Skin of body (tissue), 2 donors: ENCODE results near the gene FGF14. TPM values are rescaled to one million over a fixed set of nuclear protein-coding genes. Genes with fewer than 3 reads are reported as not detected.

ENCODE experiments used
- DNase-seq: peaks from one replicate; lab custom pipeline; 2025; lab: John Stamatoyannopoulos, UW
- total RNA-seq: library from RNA; depleted of rRNA; stranded (reverse); fragments of >200 nt; gene quantifications from one replicate; pipeline ENCODE4 v1.2.3, GENCODE V29; 2014

FGF14 gene
- total RNA-seq, 1 donor from 2014 or later = 1.6 TPM

- no peak for DNase-seq
These were observed 662.3 kb downstream of the FGF14 start for GRCh38 chr13:101739382-101740178.

GRCh38 chr13:101738336-101738735, 663.5 kb downstream of the FGF14 start:
- no peak for DNase-seq

GRCh38 chr13:101736566-101736965, 665.3 kb downstream of the FGF14 start:
- DNase-seq = no peak

- no peak for DNase-seq
These were observed 671.3 kb downstream of the FGF14 start for GRCh38 chr13:101730420-101731000.

GRCh38 chr13:101728615-101729014, 673.2 kb downstream of the FGF14 start:
- DNase-seq = no peak

GRCh38 chr13:101728021-101728420, 673.8 kb downstream of the FGF14 start:
- no peak for DNase-seq

GRCh38 chr13:101727118-101727517, 674.7 kb downstream of the FGF14 start:
- DNase-seq = no peak

GRCh38 chr13:101726681-101727080, 675.2 kb downstream of the FGF14 start:
- no peak for DNase-seq

- DNase-seq = no peak
These were observed 683.4 kb downstream of the FGF14 start for GRCh38 chr13:101718496-101718895.

- DNase-seq = no peak
These were observed 684.5 kb downstream of the FGF14 start for GRCh38 chr13:101717353-101717752.

- no peak for DNase-seq
These were observed 687.7 kb downstream of the FGF14 start for GRCh38 chr13:101714195-101714594.

GRCh38 chr13:101712026-101712348, 689.9 kb downstream of the FGF14 start:
- no peak for DNase-seq

GRCh38 chr13:101711307-101712025, 690.4 kb downstream of the FGF14 start:
- no peak for DNase-seq

GRCh38 chr13:101709952-101710351, 691.9 kb downstream of the FGF14 start:
- DNase-seq = no peak

- no peak for DNase-seq
These were observed 693.7 kb downstream of the FGF14 start for GRCh38 chr13:101708115-101708514.

- DNase-seq = no peak
These were observed 694.2 kb downstream of the FGF14 start for GRCh38 chr13:101707659-101708058.

GRCh38 chr13:101706651-101707050, 695.2 kb downstream of the FGF14 start:
- peak; percentile 37 for DNase-seq

- no peak for DNase-seq
These were observed 698.0 kb downstream of the FGF14 start for GRCh38 chr13:101703838-101704237.

GRCh38 chr13:101703081-101703480, 698.8 kb downstream of the FGF14 start:
- DNase-seq = no peak

- no peak for DNase-seq
These were observed 701.2 kb downstream of the FGF14 start for GRCh38 chr13:101700598-101700997.

- no peak for DNase-seq
These were observed 703.4 kb downstream of the FGF14 start for GRCh38 chr13:101698400-101698799.

- DNase-seq = no peak
These were observed 704.1 kb downstream of the FGF14 start for GRCh38 chr13:101697745-101698144.
